MCF 10A (cell line): ENCODE data around the gene C2orf72. TPM values are rescaled to one million over a fixed set of nuclear protein-coding genes. Genes with fewer than 3 reads are reported as not detected.

ENCODE experiments used
- BruUV-seq: library from RNA; stranded (reverse); fragments of 400-500 nt; replicated peaks from 2 replicates; lab custom pipeline; 2021; lab: Mats Ljungman, UMichigan
- CTCF ChIA-PET: fragments of 300-600 bp; sonication (Branson Sonifier 250); formaldehyde crosslinking; extraction: SDS; loops from one replicate; lab custom pipeline; 2021; ENCODE audit warnings: antibody characterized with exemption, inconsistent platforms; lab: Yijun Ruan, JAX
- POLR2A ChIA-PET: fragments of 300-600, 350-650 bp; sonication (Branson Sonifier 250); formaldehyde crosslinking; extraction: SDS; loops from one replicate; lab custom pipeline; 2020; ENCODE audit warnings: antibody characterized with exemption, inconsistent platforms; lab: Yijun Ruan, JAX
- DNase-seq: peaks from one replicate; pipeline ENCODE4 v3.0.0-alpha.2; 2018; ENCODE audit not compliant: unreplicated experiment
- H3K27ac Mint-ChIP-seq: one replicate; pipeline ENCODE4 v1.8.0; 2022; ENCODE audit warnings: mild to moderate bottlenecking, low read depth, mixed read lengths; ENCODE audit not compliant: unreplicated experiment
- H3K27me3 Mint-ChIP-seq: one replicate; pipeline ENCODE4 v1.8.0; 2022; ENCODE audit warnings: mixed read lengths; ENCODE audit not compliant: insufficient read depth, unreplicated experiment
- H3K36me3 Mint-ChIP-seq: one replicate; pipeline ENCODE4 v1.8.0; 2022; ENCODE audit warnings: mild to moderate bottlenecking, moderate library complexity, mixed read lengths; ENCODE audit not compliant: insufficient read depth, unreplicated experiment
- H3K4me1 Mint-ChIP-seq: one replicate; pipeline ENCODE4 v1.8.0; 2022; ENCODE audit warnings: mixed read lengths; ENCODE audit not compliant: insufficient read depth, unreplicated experiment
- H3K4me3 Mint-ChIP-seq: one replicate; pipeline ENCODE4 v1.8.0; 2022; ENCODE audit warnings: mild to moderate bottlenecking, moderate library complexity, mixed read lengths; ENCODE audit not compliant: unreplicated experiment
- H3K9me3 Mint-ChIP-seq: one replicate; pipeline ENCODE4 v1.8.0; 2022; ENCODE audit warnings: mixed read lengths; ENCODE audit not compliant: unreplicated experiment
- intact Hi-C: fragments of 100-400 bp; cut with micrococcal nuclease; formaldehyde crosslinking; loops from 2 replicates; pipeline ENCODE4 v1.14.1; 2022
- total RNA-seq: library from RNA; stranded (reverse); gene quantifications from 2 replicates; pipeline ENCODE4 v1.2.3, GENCODE V29; 2022
- TF ChIP-seq, protein P1 (sequence below): fragments of 200-600 bp; IDR thresholded peaks from one replicate; pipeline ENCODE4 v1.8.0; 2022; ENCODE audit warnings: antibody characterized with exemption, mild to moderate bottlenecking; ENCODE audit not compliant: unreplicated experiment

C2orf72 gene
- total RNA-seq, 1 experiment from 2014 or later: not detected

DNA sequence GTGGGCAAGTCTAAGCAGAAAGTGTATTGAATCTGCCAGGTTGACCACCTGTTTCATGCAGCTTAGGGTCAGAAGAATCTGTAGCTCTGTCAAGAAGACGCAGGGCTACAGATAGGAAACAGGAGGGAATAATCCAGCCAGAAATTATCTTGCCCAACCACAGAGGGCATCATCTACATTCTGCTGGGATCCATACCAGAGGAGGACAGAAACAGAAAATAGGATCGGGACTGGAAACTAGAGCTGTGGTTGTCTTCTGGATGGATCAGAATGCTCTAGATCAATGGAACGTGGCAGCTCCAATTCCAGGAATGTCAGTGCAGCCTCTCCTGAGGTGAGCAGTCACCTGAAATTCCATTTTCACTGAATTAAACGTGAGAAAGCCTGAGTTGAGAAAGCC, 37.8 kb upstream of the C2orf72 start:
- intact Hi-C loops: no loop called here
- no peak overlapping the region for H3K27ac Mint-ChIP-seq
- H3K9me3 Mint-ChIP-seq: peaks cover under 1% of the 10 kb centered on the region
- H3K27me3 Mint-ChIP-seq: peaks cover 83% of the 10 kb centered on the region
- ChIA-PET POLR2A (interaction anchor here (0.9 kb wide), 1 partner anchor 8 kb away, joined by 4 read pairs; no protein-coding TSS in a partner anchor), CTCF (interaction anchor here (0.6 to 1.4 kb wide), 2 partner anchors 54 to 97 kb away, joined by 4 read pairs; no protein-coding TSS in a partner anchor)
- TF ChIP-seq, protein P1, sequence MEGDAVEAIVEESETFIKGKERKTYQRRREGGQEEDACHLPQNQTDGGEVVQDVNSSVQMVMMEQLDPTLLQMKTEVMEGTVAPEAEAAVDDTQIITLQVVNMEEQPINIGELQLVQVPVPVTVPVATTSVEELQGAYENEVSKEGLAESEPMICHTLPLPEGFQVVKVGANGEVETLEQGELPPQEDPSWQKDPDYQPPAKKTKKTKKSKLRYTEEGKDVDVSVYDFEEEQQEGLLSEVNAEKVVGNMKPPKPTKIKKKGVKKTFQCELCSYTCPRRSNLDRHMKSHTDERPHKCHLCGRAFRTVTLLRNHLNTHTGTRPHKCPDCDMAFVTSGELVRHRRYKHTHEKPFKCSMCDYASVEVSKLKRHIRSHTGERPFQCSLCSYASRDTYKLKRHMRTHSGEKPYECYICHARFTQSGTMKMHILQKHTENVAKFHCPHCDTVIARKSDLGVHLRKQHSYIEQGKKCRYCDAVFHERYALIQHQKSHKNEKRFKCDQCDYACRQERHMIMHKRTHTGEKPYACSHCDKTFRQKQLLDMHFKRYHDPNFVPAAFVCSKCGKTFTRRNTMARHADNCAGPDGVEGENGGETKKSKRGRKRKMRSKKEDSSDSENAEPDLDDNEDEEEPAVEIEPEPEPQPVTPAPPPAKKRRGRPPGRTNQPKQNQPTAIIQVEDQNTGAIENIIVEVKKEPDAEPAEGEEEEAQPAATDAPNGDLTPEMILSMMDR: no peak
- no peak overlapping the region for H3K4me3 Mint-ChIP-seq
- no peaks in the 10 kb centered on the region for H3K4me1 Mint-ChIP-seq
- H3K36me3 Mint-ChIP-seq: no peaks in the 10 kb centered on the region
- BruUV-seq: no TSS peak
- no peak for DNase-seq

DNA sequence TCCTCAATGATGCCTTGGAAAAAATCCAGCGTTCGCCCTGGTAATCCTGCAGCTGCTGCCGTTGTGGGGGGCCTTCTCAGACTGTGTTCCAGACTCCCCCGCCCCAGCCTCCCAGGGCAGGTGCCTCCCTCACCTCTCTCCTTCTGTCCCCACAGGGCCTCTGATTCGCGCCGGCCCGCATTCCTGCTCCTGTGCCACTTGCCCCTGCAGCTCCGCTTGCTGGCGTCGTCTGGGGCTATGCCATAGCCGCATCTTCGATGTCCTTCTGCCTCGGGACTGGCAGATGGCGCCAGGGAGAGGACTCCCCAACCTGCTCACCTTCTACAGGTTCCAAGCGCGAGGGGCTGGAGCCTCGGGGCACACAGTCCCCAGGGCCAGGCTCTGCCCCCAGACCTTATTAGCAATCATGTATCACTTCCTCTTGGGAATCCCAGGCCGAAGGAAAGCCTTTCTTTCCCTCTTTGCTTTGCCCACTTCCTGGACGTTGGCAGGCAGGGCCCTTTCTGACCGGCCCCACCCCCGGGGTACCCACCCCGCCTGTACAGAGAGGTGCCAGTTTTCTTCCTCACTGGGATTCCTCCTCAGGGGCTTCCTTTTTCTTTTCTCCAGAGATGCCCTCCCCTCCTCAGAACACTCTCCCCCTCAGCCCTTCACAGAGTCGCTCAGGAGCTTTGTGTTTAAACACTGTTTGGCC, 37.0 kb upstream of the C2orf72 start:
- Mint-ChIP-seq H3K4me1 (no peaks in the 10 kb centered on the region), H3K27ac (no peak overlapping the region), H3K27me3 (peaks cover 74% of the 10 kb centered on the region), H3K36me3 (no peaks in the 10 kb centered on the region), H3K9me3 (peaks cover 9% of the 10 kb centered on the region), H3K4me3 (no peak overlapping the region)
- TF ChIP-seq, protein P1: no peak
- DNase-seq: no peak
- ChIA-PET CTCF (interaction anchor here (0.5 to 1.4 kb wide), 4 partner anchors 53 to 415 kb away, joined by 3 to 4 read pairs (median 4); no protein-coding TSS in a partner anchor), POLR2A (no interaction called here)
- intact Hi-C loops: no loop called here
- no TSS peak for BruUV-seq

DNA sequence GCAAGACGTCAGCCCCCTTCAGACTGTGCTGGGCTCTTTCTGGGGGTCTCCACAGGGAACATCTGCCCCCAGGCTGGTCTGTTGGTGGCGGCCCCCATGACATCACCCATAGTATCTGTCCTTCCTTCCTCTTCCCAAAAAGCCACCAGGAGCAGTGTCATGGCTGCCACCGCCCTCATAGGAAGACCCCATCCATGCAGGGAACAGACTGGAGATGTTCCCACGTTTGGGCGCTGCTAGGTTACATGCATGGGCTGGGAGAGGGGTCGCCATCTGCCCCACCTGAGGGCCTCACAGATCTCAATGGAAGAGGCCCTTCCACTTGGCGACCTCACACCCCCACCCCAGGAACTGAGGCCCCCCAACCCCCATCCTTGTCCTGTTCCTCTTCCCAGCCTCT, 36.3 kb upstream of the C2orf72 start:
- CTCF ChIA-PET: interaction anchor here (0.5 kb wide), 1 partner anchor 212 kb away, joined by 3 read pairs; no protein-coding TSS in a partner anchor
- H3K9me3 Mint-ChIP-seq: peaks cover 14% of the 10 kb centered on the region
- intact Hi-C loops: no loop called here

DNA sequence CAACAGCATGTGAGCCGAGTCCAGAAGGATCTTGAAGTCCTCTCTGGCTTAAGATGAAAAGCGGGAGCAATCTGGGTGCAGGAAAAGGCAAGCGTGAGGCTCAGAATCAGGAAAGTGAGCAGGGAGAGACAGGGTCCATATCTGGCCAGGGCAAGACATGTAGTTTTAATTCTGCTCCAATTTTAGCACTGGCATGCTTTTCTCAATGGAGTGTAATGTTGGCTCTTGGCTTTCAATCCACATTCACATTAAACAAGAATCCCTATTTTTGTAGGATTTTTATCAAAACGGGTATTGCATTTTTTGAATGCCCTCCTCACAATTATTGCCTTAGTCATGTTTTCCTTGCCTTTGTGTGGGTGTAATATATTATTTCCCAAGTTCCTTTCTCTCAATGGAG, 35.4 kb upstream of the C2orf72 start:
- Mint-ChIP-seq H3K4me3 (no peak overlapping the region), H3K4me1 (no peaks in the 10 kb centered on the region), H3K27me3 (peaks cover 60% of the 10 kb centered on the region), H3K36me3 (no peaks in the 10 kb centered on the region), H3K9me3 (peaks cover 14% of the 10 kb centered on the region), H3K27ac (no peak overlapping the region)
- intact Hi-C loops: no loop called here
- DNase-seq: no peak
- no TSS peak for BruUV-seq
- POLR2A ChIA-PET: no interaction called here
- CTCF ChIA-PET: no interaction called here
- TF ChIP-seq, protein P1: no peak

More for the DNA sequence above, 36.3 kb upstream of the C2orf72 start:
- no peak overlapping the region for H3K4me3 Mint-ChIP-seq
- POLR2A ChIA-PET: no interaction called here
- TF ChIP-seq, protein P1: no peak
- no peak overlapping the region for H3K27ac Mint-ChIP-seq
- BruUV-seq: no TSS peak
- no peaks in the 10 kb centered on the region for H3K4me1 Mint-ChIP-seq
- no peaks in the 10 kb centered on the region for H3K36me3 Mint-ChIP-seq
- no peak for DNase-seq
- H3K27me3 Mint-ChIP-seq: peaks cover 68% of the 10 kb centered on the region
